ENCODE measurements around the gene FOXF1. TPM values are rescaled to one million over a fixed set of nuclear protein-coding genes. Genes with fewer than 3 reads are reported as not detected.

Gene FOXF1
- total and polyA plus RNA-seq, 9 of the 15 experiments (the other 6 are each of a cell fraction or from before 2014, with no cell fraction given), result 0.04 TPM; not detected in 8

DNA sequence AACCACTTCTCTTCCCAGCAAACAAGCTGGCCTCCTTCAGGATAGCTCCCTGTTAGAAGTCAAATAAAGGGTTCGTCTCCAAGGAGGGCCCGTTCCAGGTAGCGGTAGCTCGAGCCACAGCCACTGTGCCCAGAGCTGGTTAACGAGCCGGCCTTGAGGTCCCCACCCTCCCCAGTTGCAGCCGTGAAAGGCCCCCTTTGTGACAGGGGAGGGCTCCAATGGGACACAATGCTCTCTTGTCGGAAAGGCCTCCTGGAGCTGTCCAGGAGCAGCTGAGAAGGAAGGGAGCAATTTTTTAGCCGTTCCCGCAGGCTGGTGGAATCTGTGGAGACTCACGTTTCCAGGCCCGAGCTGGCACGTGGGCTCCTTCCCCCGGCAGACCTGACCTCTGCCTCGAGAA lies 29.9 kb upstream of the FOXF1 start (continued):
- TF ChIP-seq REST (IDR thresholded peaks at IDR 0.05; ENCODE audit: borderline replicate concordance) (no peak), REST (CRISPR knock-in tag; IDR thresholded peaks at IDR 0.05; ENCODE audit: low read depth) (no peak), ADNP (tag; IDR thresholded peaks at IDR 0.05) (no peak), NUFIP1 (IDR thresholded peaks at IDR 0.05; ENCODE audit: partially characterized antibody) (no peak), ZNF277 (CRISPR knock-in tag; IDR thresholded peaks at IDR 0.05; ENCODE audit: borderline replicate concordance) (no peak), COPS2 (conservative IDR thresholded peaks at IDR 0.05) (no peak), ZNF699 (CRISPR knock-in tag; IDR thresholded peaks at IDR 0.05; ENCODE audit: insufficient replicate concordance) (no peak), MYC (IDR thresholded peaks at IDR 0.05; ENCODE audit: low read depth, low read length) (no peak), MYC (CRISPR knock-in tag; IDR thresholded peaks at IDR 0.05; ENCODE audit: borderline replicate concordance, low read depth) (no peak)
- TF ChIP-seq, protein P1, sequence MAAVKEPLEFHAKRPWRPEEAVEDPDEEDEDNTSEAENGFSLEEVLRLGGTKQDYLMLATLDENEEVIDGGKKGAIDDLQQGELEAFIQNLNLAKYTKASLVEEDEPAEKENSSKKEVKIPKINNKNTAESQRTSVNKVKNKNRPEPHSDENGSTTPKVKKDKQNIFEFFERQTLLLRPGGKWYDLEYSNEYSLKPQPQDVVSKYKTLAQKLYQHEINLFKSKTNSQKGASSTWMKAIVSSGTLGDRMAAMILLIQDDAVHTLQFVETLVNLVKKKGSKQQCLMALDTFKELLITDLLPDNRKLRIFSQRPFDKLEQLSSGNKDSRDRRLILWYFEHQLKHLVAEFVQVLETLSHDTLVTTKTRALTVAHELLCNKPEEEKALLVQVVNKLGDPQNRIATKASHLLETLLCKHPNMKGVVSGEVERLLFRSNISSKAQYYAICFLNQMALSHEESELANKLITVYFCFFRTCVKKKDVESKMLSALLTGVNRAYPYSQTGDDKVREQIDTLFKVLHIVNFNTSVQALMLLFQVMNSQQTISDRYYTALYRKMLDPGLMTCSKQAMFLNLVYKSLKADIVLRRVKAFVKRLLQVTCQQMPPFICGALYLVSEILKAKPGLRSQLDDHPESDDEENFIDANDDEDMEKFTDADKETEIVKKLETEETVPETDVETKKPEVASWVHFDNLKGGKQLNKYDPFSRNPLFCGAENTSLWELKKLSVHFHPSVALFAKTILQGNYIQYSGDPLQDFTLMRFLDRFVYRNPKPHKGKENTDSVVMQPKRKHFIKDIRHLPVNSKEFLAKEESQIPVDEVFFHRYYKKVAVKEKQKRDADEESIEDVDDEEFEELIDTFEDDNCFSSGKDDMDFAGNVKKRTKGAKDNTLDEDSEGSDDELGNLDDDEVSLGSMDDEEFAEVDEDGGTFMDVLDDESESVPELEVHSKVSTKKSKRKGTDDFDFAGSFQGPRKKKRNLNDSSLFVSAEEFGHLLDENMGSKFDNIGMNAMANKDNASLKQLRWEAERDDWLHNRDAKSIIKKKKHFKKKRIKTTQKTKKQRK (IDR thresholded peaks at IDR 0.05; ENCODE audit: borderline replicate concordance, low read depth, low read length), result no peak

Data from K562 (cell line).